Measurements from ENCODE around the gene EREG.

DNA sequence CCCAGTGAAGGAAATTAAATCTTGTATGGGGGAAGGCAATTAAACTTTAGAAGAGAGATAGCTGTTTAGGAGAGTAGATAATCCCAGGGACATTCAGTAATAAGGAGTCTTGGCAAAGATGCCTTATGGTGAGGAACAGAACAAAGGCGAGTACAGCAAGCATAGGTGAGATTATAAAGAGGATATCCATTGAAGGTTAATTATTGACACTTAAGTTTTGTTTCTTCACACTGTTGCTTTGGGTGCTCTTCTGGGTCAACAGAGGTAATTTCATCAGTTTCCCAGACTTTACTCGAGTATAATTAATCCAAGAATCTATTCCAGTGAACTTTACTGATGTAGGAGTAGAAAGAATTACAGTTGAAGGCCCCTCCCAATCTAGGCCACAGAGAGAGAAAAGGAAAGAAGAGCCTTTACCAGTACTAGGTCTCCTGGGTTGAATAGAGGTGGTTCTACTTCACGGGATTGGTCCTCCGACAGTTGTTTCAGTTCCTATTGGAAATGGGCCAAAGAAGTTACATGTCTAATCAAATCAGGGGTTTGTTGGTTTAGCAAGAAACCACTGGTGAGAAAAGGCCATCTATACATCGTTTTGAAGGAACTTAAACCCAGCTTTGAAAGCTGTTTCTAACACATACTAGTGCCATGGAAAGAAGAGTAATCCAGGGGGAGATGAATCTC is 29.5 kb upstream of the EREG start:
- TF ChIP-seq, protein P1, sequence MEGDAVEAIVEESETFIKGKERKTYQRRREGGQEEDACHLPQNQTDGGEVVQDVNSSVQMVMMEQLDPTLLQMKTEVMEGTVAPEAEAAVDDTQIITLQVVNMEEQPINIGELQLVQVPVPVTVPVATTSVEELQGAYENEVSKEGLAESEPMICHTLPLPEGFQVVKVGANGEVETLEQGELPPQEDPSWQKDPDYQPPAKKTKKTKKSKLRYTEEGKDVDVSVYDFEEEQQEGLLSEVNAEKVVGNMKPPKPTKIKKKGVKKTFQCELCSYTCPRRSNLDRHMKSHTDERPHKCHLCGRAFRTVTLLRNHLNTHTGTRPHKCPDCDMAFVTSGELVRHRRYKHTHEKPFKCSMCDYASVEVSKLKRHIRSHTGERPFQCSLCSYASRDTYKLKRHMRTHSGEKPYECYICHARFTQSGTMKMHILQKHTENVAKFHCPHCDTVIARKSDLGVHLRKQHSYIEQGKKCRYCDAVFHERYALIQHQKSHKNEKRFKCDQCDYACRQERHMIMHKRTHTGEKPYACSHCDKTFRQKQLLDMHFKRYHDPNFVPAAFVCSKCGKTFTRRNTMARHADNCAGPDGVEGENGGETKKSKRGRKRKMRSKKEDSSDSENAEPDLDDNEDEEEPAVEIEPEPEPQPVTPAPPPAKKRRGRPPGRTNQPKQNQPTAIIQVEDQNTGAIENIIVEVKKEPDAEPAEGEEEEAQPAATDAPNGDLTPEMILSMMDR (IDR thresholded peaks at IDR 0.05) = no peak
- TF ChIP-seq POLR2A (IDR thresholded peaks at IDR 0.05) (no peak), POLR2AphosphoS5 (IDR thresholded peaks at IDR 0.05) (no peak)

All from gastroesophageal sphincter (tissue), 3 donors.